Sciatic nerve (tissue), 2 donors: ENCODE measurements around the gene ZSWIM5. TPM values are rescaled to one million over a fixed set of nuclear protein-coding genes. Genes with fewer than 3 reads are reported as not detected.
A peak's percentile ranks its signal among the peaks of the same experiment; 100 is the strongest.
"Not testable (repeated sequence)": the region's sequence is repeated elsewhere in the genome, so short reads cannot be mapped to it uniquely, and the experiment has no call there.

ENCODE experiments used
- ATAC-seq: fragments of 200-7000 bp; cut with Tn5 transposase; one replicate; pipeline ENCODE4 v1.9.1; 2020; ENCODE audit warnings: mild to moderate bottlenecking, moderate library complexity
- DNase-seq: peaks from one replicate; pipeline ENCODE4 v3.0.0-alpha.2; 2020; ENCODE audit warnings: low spot score
- intact Hi-C: fragments of 100-400 bp; cut with DNase I; formaldehyde crosslinking; loops from one replicate; pipeline ENCODE4 v1.14.2; 2022
- total RNA-seq: library from RNA; stranded (reverse); fragmentation: NEBNext Ultra II Directional; extraction: Animal tissue kit (Norgen Biotek cat#: 25700); gene quantifications from one replicate; pipeline ENCODE4 v1.2.1, GENCODE V29; 2021
- donor health status: DM: no; HTN: no; CAD: no.
- donor health status: DM: no; HTN: no; CAD: no.

The ZSWIM5 gene
- total RNA-seq, 1 donor from 2014 or later = 2.8 TPM

GRCh38 chr1:44994309-44994898, 212.0 kb downstream of the ZSWIM5 start:
- ATAC-seq (peak; percentile 69), DNase-seq (no peak)
- intact Hi-C loops = no loop called here

GRCh38 chr1:44988531-44989156, 217.8 kb downstream of the ZSWIM5 start:
- ATAC-seq = no peak
- intact Hi-C loops = no loop called here
- no peak for DNase-seq

GRCh38 chr1:44985747-44986359, 220.6 kb downstream of the ZSWIM5 start:
- intact Hi-C loops = no loop called here
- DNase-seq (no peak), ATAC-seq (peak; percentile 1)

- DNase-seq, ATAC-seq, intact Hi-C loops: not testable (repeated sequence)
Observed at GRCh38 chr1:44977372-44977771, 229.0 kb downstream of the ZSWIM5 start.

GRCh38 chr1:44976252-44976651, 230.2 kb downstream of the ZSWIM5 start:
- intact Hi-C loops = no loop called here
- ATAC-seq (no peak), DNase-seq (no peak)

- DNase-seq (no peak), ATAC-seq (no peak)
- intact Hi-C loops = no loop called here
Observed at GRCh38 chr1:44973645-44974044, 232.8 kb downstream of the ZSWIM5 start.

GRCh38 chr1:44970317-44970716, 236.1 kb downstream of the ZSWIM5 start:
- intact Hi-C loops = no loop called here
- ATAC-seq (no peak), DNase-seq (no peak)

Other genes starting within 250 kb of the ZSWIM5 start
- gene EIF2B3, start 220.0 kb downstream of the ZSWIM5 start, total RNA-seq = 30.7 TPM
- gene HECTD3, start 195.3 kb downstream of the ZSWIM5 start, total RNA-seq = 37.6 TPM
- gene UROD, start 194.4 kb downstream of the ZSWIM5 start, total RNA-seq = 76.1 TPM
- gene HPDL, start 120.3 kb upstream of the ZSWIM5 start, total RNA-seq = 2.3 TPM
- gene TOE1, start 133.6 kb upstream of the ZSWIM5 start, total RNA-seq = 8.8 TPM
- 37.5 TPM for gene MUTYH, start 133.8 kb upstream of the ZSWIM5 start, total RNA-seq